IMR-90 (cell line): ENCODE measurements around the gene ZBTB44. TPM values are rescaled to one million over a fixed set of nuclear protein-coding genes. Genes with fewer than 3 reads are reported as not detected.

Experiments used
- ATAC-seq: fragments of 200-7000 bp; cut with Tn5 transposase; 2 replicates; pipeline ENCODE4 v1.9.1; 2020; ENCODE audit warnings: low read depth, mild to moderate bottlenecking, moderate library complexity
- BruUV-seq: library from RNA; stranded (reverse); fragments of 400-500 nt; replicated peaks from 2 replicates; lab custom pipeline; 2021; lab: Mats Ljungman, UMichigan
- CTCF ChIA-PET: fragments of 300-600 bp; formaldehyde crosslinking; extraction: SDS; loops from one replicate; lab custom pipeline; 2021; ENCODE audit warnings: antibody characterized with exemption; lab: Yijun Ruan, JAX
- POLR2A ChIA-PET: fragments of 300-600 bp; sonication (Branson Sonifier 250); formaldehyde crosslinking; loops from one replicate; lab custom pipeline; 2022; ENCODE audit warnings: antibody characterized with exemption; ENCODE audit not compliant: unreplicated experiment; lab: Charles Lee
- DNase-seq: peaks from one replicate; pipeline ENCODE4 v3.0.0; 2013
- H2AFZ ChIP-seq: replicated peaks from 2 replicates; pipeline ENCODE3; 2013; ENCODE audit warnings: low read length, mild to moderate bottlenecking; ENCODE audit not compliant: poor library complexity
- H2AK5ac ChIP-seq: 2 replicates; pipeline ENCODE4 v1.6.1; 2013; ENCODE audit warnings: low read depth, low read length, inconsistent platforms
- H2AK9ac ChIP-seq: replicated peaks from 2 replicates; pipeline ENCODE3; 2013; ENCODE audit warnings: mild to moderate bottlenecking, low read depth, low read length, moderate library complexity; ENCODE audit not compliant: poor library complexity
- H2BK120ac ChIP-seq: 2 replicates; pipeline ENCODE4 v1.6.1; 2013; ENCODE audit warnings: low read depth, low read length, inconsistent platforms
- H2BK15ac ChIP-seq: 3 replicates; pipeline ENCODE4 v1.6.1; 2013; ENCODE audit warnings: low read depth, low read length, inconsistent platforms
- H2BK20ac ChIP-seq: 2 replicates; pipeline ENCODE4 v1.6.1; 2013; ENCODE audit warnings: low read depth, mild to moderate bottlenecking, inconsistent platforms, low read length, moderate library complexity
- H2BK5ac ChIP-seq: 2 replicates; pipeline ENCODE4 v1.6.1; 2013; ENCODE audit warnings: mild to moderate bottlenecking, low read depth, low read length, inconsistent platforms; ENCODE audit not compliant: poor library complexity, severe bottlenecking
- H3K14ac ChIP-seq: replicated peaks from 2 replicates; pipeline ENCODE4 v1.6.1; 2013; ENCODE audit warnings: low read depth, low read length, inconsistent platforms
- H3K18ac ChIP-seq: 2 replicates; pipeline ENCODE4 v1.6.1; 2013; ENCODE audit warnings: low read depth, low read length, control low read depth
- H3K23ac ChIP-seq: 2 replicates; pipeline ENCODE4 v1.6.1; 2013; ENCODE audit warnings: low read depth, low read length, inconsistent platforms
- H3K27ac ChIP-seq: 2 replicates; pipeline ENCODE4 v1.5.1; 2013; ENCODE audit warnings: mild to moderate bottlenecking, control low read depth, low read length; ENCODE audit not compliant: insufficient read depth
- H3K27me3 ChIP-seq: 2 replicates; pipeline ENCODE4 v1.6.1; 2013; ENCODE audit warnings: low read length; ENCODE audit not compliant: control insufficient read depth, insufficient read depth
- H3K36me3 ChIP-seq: 2 replicates; pipeline ENCODE4 v1.6.1; 2013; ENCODE audit warnings: low read length, mixed read lengths; ENCODE audit not compliant: control insufficient read depth, insufficient read depth
- H3K4ac ChIP-seq: 2 replicates; pipeline ENCODE4 v1.6.1; 2013; ENCODE audit warnings: low read depth, low read length, inconsistent platforms
- H3K4me1 ChIP-seq: 2 replicates; pipeline ENCODE4 v1.6.1; 2013; ENCODE audit warnings: low read length, mixed read lengths; ENCODE audit not compliant: control insufficient read depth, insufficient read depth
- H3K4me2 ChIP-seq: 2 replicates; pipeline ENCODE4 v1.6.1; 2013; ENCODE audit warnings: low read depth, mild to moderate bottlenecking, control low read depth, low read length, moderate library complexity
- H3K4me3 ChIP-seq: 2 replicates; pipeline ENCODE4 v1.5.1; 2013; ENCODE audit warnings: low read depth, mild to moderate bottlenecking, control low read depth, low read length, moderate library complexity; ENCODE audit not compliant: insufficient read depth
- H3K56ac ChIP-seq: 2 replicates; pipeline ENCODE4 v1.6.1; 2013; ENCODE audit warnings: low read length, inconsistent platforms; ENCODE audit not compliant: insufficient read depth; ENCODE audit errors: extremely low read depth
- H3K79me1 ChIP-seq, 2 experiments: 2 replicates each; pipeline ENCODE4 v1.6.1; 2013; ENCODE audit warnings: low read length in 2 of 2, inconsistent platforms in 1 of 2, low read depth in 1 of 2
- H3K9ac ChIP-seq: 2 replicates; pipeline ENCODE4 v1.6.1; 2013; ENCODE audit warnings: low read depth, low read length, control low read depth
- H3K9me1 ChIP-seq: 2 replicates; pipeline ENCODE4 v1.6.1; 2013; ENCODE audit warnings: low read length, inconsistent platforms; ENCODE audit not compliant: insufficient read depth
- H3K9me3 ChIP-seq: 2 replicates; pipeline ENCODE4 v1.6.1; 2013; ENCODE audit warnings: low read length; ENCODE audit not compliant: control insufficient read depth, insufficient read depth
- H4K20me1 ChIP-seq: 2 replicates; pipeline ENCODE4 v1.6.1; 2013; ENCODE audit warnings: low read length, inconsistent platforms; ENCODE audit not compliant: insufficient read depth
- H4K5ac ChIP-seq: 2 replicates; pipeline ENCODE4 v1.6.1; 2013; ENCODE audit warnings: mild to moderate bottlenecking, low read depth, low read length, control low read depth
- H4K8ac ChIP-seq, 2 experiments: 2 replicates each; pipeline ENCODE4 v1.6.1; 2013; ENCODE audit warnings: low read depth in 2 of 2, low read length in 2 of 2, control low read depth in 1 of 2, inconsistent platforms in 1 of 2
- H4K91ac ChIP-seq: 2 replicates; pipeline ENCODE4 v1.6.1; 2013; ENCODE audit warnings: low read depth, low read length, inconsistent platforms; ENCODE audit not compliant: insufficient read depth
- BHLHE40 ChIP-seq: fragments of 150-350 bp; IDR thresholded peaks from 2 replicates; pipeline ENCODE4 v1.6.1; 2016; ENCODE audit warnings: mild to moderate bottlenecking, low read depth, low read length
- CEBPB ChIP-seq: IDR thresholded peaks from 2 replicates; pipeline ENCODE4 v1.6.1; 2012; ENCODE audit warnings: low read depth, low read length, improper control_type of control experiment
- CHD1 ChIP-seq: IDR thresholded peaks from 2 replicates; pipeline ENCODE4 v1.6.1; 2012; ENCODE audit warnings: low read depth, low read length, improper control_type of control experiment
- ELK1 ChIP-seq: fragments of 150-350 bp; IDR thresholded peaks from 2 replicates; pipeline ENCODE4 v1.6.1; 2016; ENCODE audit warnings: low read depth, mild to moderate bottlenecking, low read length, moderate library complexity, borderline replicate concordance
- FOS ChIP-seq: fragments of 150-350 bp; IDR thresholded peaks from 2 replicates; pipeline ENCODE4 v1.6.1; 2016; ENCODE audit warnings: low read depth, low read length
- MAFK ChIP-seq: IDR thresholded peaks from 2 replicates; pipeline ENCODE4 v1.6.1; 2012; ENCODE audit warnings: low read depth, low read length, improper control_type of control experiment
- MAZ ChIP-seq: IDR thresholded peaks from 2 replicates; pipeline ENCODE4 v1.6.1; 2012; ENCODE audit warnings: low read depth, mild to moderate bottlenecking, low read length, improper control_type of control experiment, moderate library complexity, borderline replicate concordance
- MXI1 ChIP-seq: IDR thresholded peaks from 2 replicates; pipeline ENCODE4 v1.6.1; 2012; ENCODE audit warnings: low read depth, mild to moderate bottlenecking, low read length, moderate library complexity, borderline replicate concordance
- NFE2L2 ChIP-seq: fragments of 150-350 bp; IDR thresholded peaks from 2 replicates; pipeline ENCODE4 v1.6.1; 2016; ENCODE audit warnings: low read depth, mild to moderate bottlenecking, low read length
- POLR2A ChIP-seq: IDR thresholded peaks from 2 replicates; pipeline ENCODE4 v1.6.1; 2012; ENCODE audit warnings: mild to moderate bottlenecking, low read depth, low read length
- RAD21 ChIP-seq: IDR thresholded peaks from 2 replicates; pipeline ENCODE4 v1.6.1; 2012; ENCODE audit warnings: low read length, improper control_type of control experiment
- RCOR1 ChIP-seq: IDR thresholded peaks from 2 replicates; pipeline ENCODE4 v1.6.1; 2012; ENCODE audit warnings: mild to moderate bottlenecking, low read length, improper control_type of control experiment; ENCODE audit not compliant: insufficient replicate concordance
- RFX5 ChIP-seq: IDR thresholded peaks from 2 replicates; pipeline ENCODE4 v1.8.0; 2012; ENCODE audit warnings: low read depth, mild to moderate bottlenecking, low read length, moderate library complexity
- SMC3 ChIP-seq: fragments of 150-350 bp; IDR thresholded peaks from 2 replicates; pipeline ENCODE4 v1.6.1; 2016; ENCODE audit warnings: low read depth, mild to moderate bottlenecking, antibody characterized with exemption, low read length, moderate library complexity
- USF2 ChIP-seq: fragments of 150-350 bp; IDR thresholded peaks from 2 replicates; pipeline ENCODE4 v1.6.1; 2017; ENCODE audit warnings: mild to moderate bottlenecking, antibody characterized with exemption, low read length, low read depth
- WGBS, 2 experiments: methylation state at CpG; one replicate each; pipeline versions ENCODE4 v1.1.5 to v1.1.7; 2013; ENCODE audit warnings: missing lambda C conversion rate in 2 of 2; ENCODE audit not compliant: insufficient read length in 1 of 2; ENCODE audit errors: extremely low coverage in 2 of 2; 5-methylcytosine and 5-hydroxymethylcytosine counted together
- dilution Hi-C: fragments of 300-500 bp; cut with HindIII; formaldehyde crosslinking; loops from one replicate; pipeline ENCODE4 v1.14.3; 2018; ENCODE audit warnings: low sequenced_read_pairs; ENCODE audit not compliant: unreplicated experiment
- in situ Hi-C: fragments of 300-500 bp; cut with MboI; formaldehyde crosslinking; loops from 3 replicates; pipeline ENCODE4 v1.14.3; 2019; ENCODE audit warnings: low sequenced_read_pairs, inconsistent platforms, mixed read lengths
- intact Hi-C: fragments of 100-400 bp; cut with micrococcal nuclease; formaldehyde crosslinking; loops from 2 replicates; pipeline ENCODE4 v1.10.0; 2022
- polyA plus RNA-seq, 3 experiments: library from polyadenylated mRNA; depleted of rRNA; stranded (reverse); fragments of >200 nt; gene quantifications; 2 replicates each; pipeline ENCODE4 v1.2.3, GENCODE V29; 2012; ENCODE audit warnings: low replicate concordance in 1 of 3
- total RNA-seq: library from RNA; depleted of rRNA; stranded (reverse); fragments of >200 nt; gene quantifications from 2 replicates; pipeline ENCODE4 v1.2.3, GENCODE V29; 2012
- TF ChIP-seq, protein P1 (sequence below): conservative IDR thresholded peaks from 2 replicates; pipeline ENCODE4 v1.5.1; 2012; ENCODE audit warnings: mild to moderate bottlenecking, low read depth, low read length, improper control_type of control experiment

Gene ZBTB44
- total and polyA plus RNA-seq, 2 of the 4 experiments (the other 2 are of a cell fraction) = 6.9 to 23.3 TPM

GRCh38 chr11:130223291-130223971 lies 91.3 kb downstream of the ZBTB44 start:
- Histone ChIP-seq H4K8ac (no peak overlapping the region), H3K9me1 (no peaks in the 10 kb centered on the region; the same call in 1 of the 2 replicates), H4K20me1 (no peaks in the 10 kb centered on the region), H3K4me1 (no peaks in the 10 kb centered on the region), H4K91ac (no peak overlapping the region), H3K36me3 (no peaks in the 10 kb centered on the region), H3K4ac (no peak overlapping the region), H3K9ac (no peak overlapping the region), H4K5ac (no peak overlapping the region), H3K18ac (no peak overlapping the region), H3K56ac (no peak overlapping the region), H2AK9ac (no peak overlapping the region), H3K27ac (no peak overlapping the region), H2BK20ac (no peak overlapping the region), H3K4me3 (no peak overlapping the region), H3K23ac (no peak overlapping the region), H3K27me3 (no peaks in the 10 kb centered on the region; the same call in 1 of the 2 replicates), H2BK5ac (no peak overlapping the region), H3K4me2 (no peak overlapping the region), H3K14ac (no peak overlapping the region), H3K9me3 (no peaks in the 10 kb centered on the region), H2BK15ac (no peak overlapping the region), H2AFZ (no peak overlapping the region), H2BK120ac (no peak overlapping the region), H2AK5ac (no peak overlapping the region), H3K79me1 (no peaks in the 10 kb centered on the region)
- TF ChIP-seq SMC3 = no peak
- no peak for TF ChIP-seq RCOR1
- no peak for TF ChIP-seq NFE2L2
- no peak for TF ChIP-seq BHLHE40
- no peak for TF ChIP-seq POLR2A
- TF ChIP-seq MXI1 = no peak
- TF ChIP-seq USF2 = no peak
- no peak for TF ChIP-seq CHD1
- no peak for TF ChIP-seq ELK1
- no peak for TF ChIP-seq FOS
- no peak for TF ChIP-seq MAFK
- no peak for TF ChIP-seq MAZ
- TF ChIP-seq, protein P1, sequence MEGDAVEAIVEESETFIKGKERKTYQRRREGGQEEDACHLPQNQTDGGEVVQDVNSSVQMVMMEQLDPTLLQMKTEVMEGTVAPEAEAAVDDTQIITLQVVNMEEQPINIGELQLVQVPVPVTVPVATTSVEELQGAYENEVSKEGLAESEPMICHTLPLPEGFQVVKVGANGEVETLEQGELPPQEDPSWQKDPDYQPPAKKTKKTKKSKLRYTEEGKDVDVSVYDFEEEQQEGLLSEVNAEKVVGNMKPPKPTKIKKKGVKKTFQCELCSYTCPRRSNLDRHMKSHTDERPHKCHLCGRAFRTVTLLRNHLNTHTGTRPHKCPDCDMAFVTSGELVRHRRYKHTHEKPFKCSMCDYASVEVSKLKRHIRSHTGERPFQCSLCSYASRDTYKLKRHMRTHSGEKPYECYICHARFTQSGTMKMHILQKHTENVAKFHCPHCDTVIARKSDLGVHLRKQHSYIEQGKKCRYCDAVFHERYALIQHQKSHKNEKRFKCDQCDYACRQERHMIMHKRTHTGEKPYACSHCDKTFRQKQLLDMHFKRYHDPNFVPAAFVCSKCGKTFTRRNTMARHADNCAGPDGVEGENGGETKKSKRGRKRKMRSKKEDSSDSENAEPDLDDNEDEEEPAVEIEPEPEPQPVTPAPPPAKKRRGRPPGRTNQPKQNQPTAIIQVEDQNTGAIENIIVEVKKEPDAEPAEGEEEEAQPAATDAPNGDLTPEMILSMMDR = no peak
- TF ChIP-seq CEBPB = no peak
- no peak for TF ChIP-seq RFX5
- no peak for TF ChIP-seq RAD21
- dilution Hi-C loops = no loop called here
- no TSS peak for BruUV-seq
- intact Hi-C loops = no loop called here
- ChIA-PET POLR2A (no interaction called here), CTCF (interaction anchor here (0.6 kb wide), 1 partner anchor 16 kb away, joined by 8 read pairs; no protein-coding TSS in a partner anchor)
- ATAC-seq (no peak), DNase-seq (no peak)
- in situ Hi-C loops = loop anchor here (25.0 kb wide), 1 partner anchor 164 kb away; no protein-coding TSS in a partner anchor
- WGBS, 2 experiments = 50% methylated on average over 2 of the region's 12 CpGs; no CpG with 5 or more reads in 1 of the 2 experiments
